Measurements from ENCODE around the gene MRPL40.

Gene MRPL40

GRCh38 chr22:19432133-19432851 is at the start of gene MRPL40:
Gene MRPL40 (plus strand): TSS chr22:19432545. CDS start chr22:19432555, 10 bp downstream.
- peak; percentile 97 for DNase-seq

- no peak for DNase-seq
Observed at GRCh38 chr22:19383292-19383691, 49.1 kb upstream of the MRPL40 start.

- DNase-seq = no peak
Observed at GRCh38 chr22:19385221-19385906, 47.0 kb upstream of the MRPL40 start.

- DNase-seq = no peak
Observed at GRCh38 chr22:19386248-19386647, 46.1 kb upstream of the MRPL40 start.

- no peak for DNase-seq
Observed at GRCh38 chr22:19387038-19387437, 45.3 kb upstream of the MRPL40 start.

- DNase-seq = no peak
Observed at GRCh38 chr22:19387575-19387974, 44.8 kb upstream of the MRPL40 start.

GRCh38 chr22:19393704-19394103 is 38.6 kb upstream of the MRPL40 start:
- no peak for DNase-seq

- DNase-seq = no peak
Observed at GRCh38 chr22:19394274-19395050, 37.9 kb upstream of the MRPL40 start.

- DNase-seq = no peak
Observed at GRCh38 chr22:19395276-19395675, 37.1 kb upstream of the MRPL40 start.

GRCh38 chr22:19396561-19396933 is 35.8 kb upstream of the MRPL40 start:
- DNase-seq = no peak

- no peak for DNase-seq
Observed at GRCh38 chr22:19396934-19397733, 35.2 kb upstream of the MRPL40 start.

GRCh38 chr22:19397734-19398104 is 34.6 kb upstream of the MRPL40 start:
- DNase-seq = no peak

GRCh38 chr22:19398206-19398605 is 34.1 kb upstream of the MRPL40 start:
- no peak for DNase-seq

GRCh38 chr22:19398652-19399051 is 33.7 kb upstream of the MRPL40 start:
- no peak for DNase-seq

GRCh38 chr22:19400881-19401280 is 31.5 kb upstream of the MRPL40 start:
- DNase-seq = no peak

GRCh38 chr22:19401483-19401882 is 30.9 kb upstream of the MRPL40 start:
- DNase-seq = no peak

GRCh38 chr22:19402642-19403191 is 29.6 kb upstream of the MRPL40 start:
- no peak for DNase-seq

- no peak for DNase-seq
Observed at GRCh38 chr22:19404676-19405075, 27.7 kb upstream of the MRPL40 start.

GRCh38 chr22:19405133-19405532 is 27.2 kb upstream of the MRPL40 start:
- no peak for DNase-seq

GRCh38 chr22:19405652-19406051 is 26.7 kb upstream of the MRPL40 start:
- no peak for DNase-seq

- DNase-seq = no peak
Observed at GRCh38 chr22:19406281-19406811, 26.0 kb upstream of the MRPL40 start.

- no peak for DNase-seq
Observed at GRCh38 chr22:19406846-19407245, 25.5 kb upstream of the MRPL40 start.
